T1000 (cell line): ENCODE data around the gene RAD23B.

ENCODE experiments used
- DNase-seq: peaks from one replicate; lab custom pipeline; 2025; ENCODE audit warnings: mixed read lengths; lab: John Stamatoyannopoulos, UW

Gene RAD23B

GRCh38 chr9:107336718-107337360, 53.8 kb downstream of the RAD23B start:
- no peak for DNase-seq

- no peak for DNase-seq
Observed at GRCh38 chr9:107337676-107338590, 54.9 kb downstream of the RAD23B start.

- DNase-seq: no peak
Observed at GRCh38 chr9:107338911-107339659, 56.0 kb downstream of the RAD23B start.

GRCh38 chr9:107340920-107341632, 58.0 kb downstream of the RAD23B start:
- DNase-seq: no peak

- DNase-seq: no peak
Observed at GRCh38 chr9:107342476-107343161, 59.5 kb downstream of the RAD23B start.

GRCh38 chr9:107345327-107345726, 62.2 kb downstream of the RAD23B start:
- no peak for DNase-seq

- DNase-seq: no peak
Observed at GRCh38 chr9:107348836-107349235, 65.8 kb downstream of the RAD23B start.

GRCh38 chr9:107350443-107350842, 67.4 kb downstream of the RAD23B start:
- no peak for DNase-seq

- DNase-seq: no peak
Observed at GRCh38 chr9:107351382-107352045, 68.4 kb downstream of the RAD23B start.

- no peak for DNase-seq
Observed at GRCh38 chr9:107355394-107355793, 72.3 kb downstream of the RAD23B start.

GRCh38 chr9:107358986-107359385, 75.9 kb downstream of the RAD23B start:
- no peak for DNase-seq

GRCh38 chr9:107360098-107360497, 77.0 kb downstream of the RAD23B start:
- no peak for DNase-seq

- DNase-seq: no peak
Observed at GRCh38 chr9:107361816-107362215, 78.7 kb downstream of the RAD23B start.

GRCh38 chr9:107363516-107364152, 80.6 kb downstream of the RAD23B start:
- DNase-seq: no peak

- DNase-seq: no peak
Observed at GRCh38 chr9:107367727-107368502, 84.8 kb downstream of the RAD23B start.

- DNase-seq: no peak
Observed at GRCh38 chr9:107368696-107369095, 85.6 kb downstream of the RAD23B start.

GRCh38 chr9:107373809-107374208, 90.7 kb downstream of the RAD23B start:
- DNase-seq: no peak

- DNase-seq: no peak
Observed at GRCh38 chr9:107375001-107375400, 91.9 kb downstream of the RAD23B start.

GRCh38 chr9:107375651-107376369, 92.7 kb downstream of the RAD23B start:
- DNase-seq: no peak
